ENCODE data around the gene CFAP157. TPM values are rescaled to one million over a fixed set of nuclear protein-coding genes. Genes with fewer than 3 reads are reported as not detected.

Gene CFAP157
- total and polyA plus RNA-seq, 2 donors (not counting 3 experiments of a cell fraction or from before 2014, with no cell fraction given): 0.03 TPM; not detected in 1

DNA sequence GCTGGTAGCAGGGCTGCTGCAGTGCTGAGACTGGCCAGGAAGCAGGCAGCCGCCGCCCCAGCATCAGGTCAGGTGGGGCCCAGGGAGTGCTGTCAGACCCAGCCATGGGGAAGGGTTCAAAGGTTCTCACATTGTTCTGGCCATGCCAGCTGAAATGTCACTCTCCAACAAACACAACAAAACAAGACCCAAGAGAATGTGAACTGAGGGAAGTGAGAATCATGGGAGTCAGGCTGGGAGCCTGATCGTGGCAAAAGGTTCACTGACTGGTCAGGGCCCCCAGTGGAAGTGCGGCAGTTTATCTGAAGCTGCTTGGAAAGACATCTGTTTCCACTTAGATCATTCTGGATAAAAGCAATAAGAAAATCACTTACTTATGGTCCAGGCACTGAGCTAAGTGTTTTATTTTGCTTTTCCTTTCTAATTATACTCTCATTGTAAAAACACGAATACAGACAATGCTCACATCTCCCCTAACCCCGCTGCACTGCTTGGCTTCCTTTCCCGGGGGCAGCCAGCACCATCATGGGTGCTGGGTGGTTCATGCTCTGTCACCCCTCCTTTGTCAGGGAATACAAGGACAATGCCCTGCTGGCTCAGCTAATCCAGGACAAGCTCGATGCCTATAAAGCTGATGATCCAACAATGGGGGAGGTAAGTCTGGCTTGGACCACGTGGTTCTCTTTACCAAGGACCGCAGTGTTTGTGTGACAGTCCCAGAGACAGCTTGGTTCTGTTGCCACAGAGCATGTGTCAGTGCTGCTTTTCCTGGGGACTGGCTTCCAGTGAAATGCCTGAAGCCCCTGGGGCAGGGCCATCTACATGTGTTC lies 41.9 kb upstream of the CFAP157 start:
- no peaks in the 10 kb centered on the region for H3K9me1 ChIP-seq (replicated peaks; ENCODE audit: control insufficient read depth, extremely low read depth, insufficient read depth, low read length)
- dilution Hi-C loops (cut with MboI; ENCODE audit: extremely low pct_ligation_motif_present, low sequenced_read_pairs): no loop called here
- DNase-seq (ENCODE audit: low read depth, low spot score) (peak; percentile 67), FAIRE-seq (peak; percentile 47)
- no peak overlapping the region for H3K27ac ChIP-seq (ENCODE audit: insufficient read depth, low read depth, low read length)
- H2AFZ ChIP-seq (ENCODE audit: low read depth, low read length): no peak overlapping the region
- POLR2A ChIA-PET: no interaction called here
- no peak for TF ChIP-seq EZH2 (IDR thresholded peaks at IDR 0.05; ENCODE audit: borderline replicate concordance, low read depth, low read length, severe bottlenecking)
- TF ChIP-seq, protein P1, sequence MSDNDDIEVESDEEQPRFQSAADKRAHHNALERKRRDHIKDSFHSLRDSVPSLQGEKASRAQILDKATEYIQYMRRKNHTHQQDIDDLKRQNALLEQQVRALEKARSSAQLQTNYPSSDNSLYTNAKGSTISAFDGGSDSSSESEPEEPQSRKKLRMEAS (IDR thresholded peaks at IDR 0.05; ENCODE audit: insufficient read depth, insufficient read length): no peak
- no peak for TF ChIP-seq JUN (IDR thresholded peaks at IDR 0.05; ENCODE audit: borderline replicate concordance, insufficient read depth, insufficient read length, low read depth)
- no peak for TF ChIP-seq POLR2AphosphoS5 (IDR thresholded peaks at IDR 0.05; ENCODE audit: insufficient read depth, low read depth, low read length)
- TF ChIP-seq POLR2A (IDR thresholded peaks at IDR 0.05; ENCODE audit: low read depth, low read length): no peak
- no peak for TF ChIP-seq GATA2 (IDR thresholded peaks at IDR 0.05; ENCODE audit: insufficient read depth, insufficient read length, low read depth, low read length)
- TF ChIP-seq FOS (IDR thresholded peaks at IDR 0.05; ENCODE audit: borderline replicate concordance, insufficient read depth, low read length): no peak
- no peak for TF ChIP-seq MYC (IDR thresholded peaks at IDR 0.05; ENCODE audit: low read depth, low read length)
- TF ChIP-seq, protein P2, sequence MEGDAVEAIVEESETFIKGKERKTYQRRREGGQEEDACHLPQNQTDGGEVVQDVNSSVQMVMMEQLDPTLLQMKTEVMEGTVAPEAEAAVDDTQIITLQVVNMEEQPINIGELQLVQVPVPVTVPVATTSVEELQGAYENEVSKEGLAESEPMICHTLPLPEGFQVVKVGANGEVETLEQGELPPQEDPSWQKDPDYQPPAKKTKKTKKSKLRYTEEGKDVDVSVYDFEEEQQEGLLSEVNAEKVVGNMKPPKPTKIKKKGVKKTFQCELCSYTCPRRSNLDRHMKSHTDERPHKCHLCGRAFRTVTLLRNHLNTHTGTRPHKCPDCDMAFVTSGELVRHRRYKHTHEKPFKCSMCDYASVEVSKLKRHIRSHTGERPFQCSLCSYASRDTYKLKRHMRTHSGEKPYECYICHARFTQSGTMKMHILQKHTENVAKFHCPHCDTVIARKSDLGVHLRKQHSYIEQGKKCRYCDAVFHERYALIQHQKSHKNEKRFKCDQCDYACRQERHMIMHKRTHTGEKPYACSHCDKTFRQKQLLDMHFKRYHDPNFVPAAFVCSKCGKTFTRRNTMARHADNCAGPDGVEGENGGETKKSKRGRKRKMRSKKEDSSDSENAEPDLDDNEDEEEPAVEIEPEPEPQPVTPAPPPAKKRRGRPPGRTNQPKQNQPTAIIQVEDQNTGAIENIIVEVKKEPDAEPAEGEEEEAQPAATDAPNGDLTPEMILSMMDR (IDR thresholded peaks at IDR 0.05; ENCODE audit: extremely low read depth in 1 of 2, insufficient read depth in 1 of 2, low read depth in 1 of 2, low read length in 2 of 2): no peak
- no peak overlapping the region for H3K4me3 ChIP-seq (replicated peaks in 1 of 3; ENCODE audit: insufficient read depth in 1 of 3, low read depth in 1 of 3, low read length in 3 of 3)
- no peaks in the 10 kb centered on the region for H3K79me2 ChIP-seq (ENCODE audit: control insufficient read depth, insufficient read depth, low read length)
- H3K36me3 ChIP-seq (ENCODE audit: control insufficient read depth in 2 of 2, extremely low read depth in 1 of 2, insufficient read depth in 2 of 2, low read length in 2 of 2): peaks cover 3 to 13% of the 10 kb centered on the region in 2 experiments
- H3K9ac ChIP-seq (replicated peaks; ENCODE audit: extremely low read depth, insufficient read depth, low read length): no peak overlapping the region
- H3K27me3 ChIP-seq (ENCODE audit: control insufficient read depth in 2 of 2, insufficient read depth in 2 of 2, low read length in 2 of 2): no peaks in the 10 kb centered on the region
- no peak overlapping the region for H3K4me2 ChIP-seq (ENCODE audit: insufficient read depth, low read length)
- no TSS peak for BruUV-seq (replicated peaks)
- intact Hi-C loops (cut with micrococcal nuclease): no loop called here
- CTCF ChIA-PET: interaction anchor here (0.5 to 1.3 kb wide), 3 partner anchors 29 to 92 kb away, joined by 3 to 4 read pairs (median 3); no protein-coding TSS in a partner anchor
- H3K9me3 ChIP-seq (replicated peaks; ENCODE audit: control insufficient read depth, insufficient read depth, low read length): no peaks in the 10 kb centered on the region
- H3K4me1 ChIP-seq (ENCODE audit: control insufficient read depth, extremely low read depth, insufficient read depth, low read length): no peaks in the 10 kb centered on the region
- no peaks in the 10 kb centered on the region for H4K20me1 ChIP-seq (replicated peaks; ENCODE audit: control insufficient read depth, extremely low read depth, insufficient read depth, low read length)

Data from endothelial cell of umbilical vein (primary cell).